Muscle of leg (tissue), 11 donors: ENCODE data around the gene OPRL1. TPM values are rescaled to one million over a fixed set of nuclear protein-coding genes. Genes with fewer than 3 reads are reported as not detected.

Experiments
- DNase-seq: peaks from one replicate; pipeline ENCODE4 v3.0.0; 2013
- H3K27ac ChIP-seq: one replicate; pipeline ENCODE4 v1.5.1; 2013; ENCODE audit warnings: mild to moderate bottlenecking, low read length, control low read depth
- H3K27me3 ChIP-seq: one replicate; pipeline ENCODE4 v1.6.1; 2013; ENCODE audit warnings: low read length; ENCODE audit not compliant: control insufficient read depth, insufficient read depth
- H3K36me3 ChIP-seq: one replicate; pipeline ENCODE4 v1.6.1; 2013; ENCODE audit warnings: low read length; ENCODE audit not compliant: control insufficient read depth, insufficient read depth
- H3K4me1 ChIP-seq: one replicate; pipeline ENCODE4 v1.6.1; 2013; ENCODE audit warnings: low read length; ENCODE audit not compliant: control insufficient read depth, insufficient read depth
- H3K4me3 ChIP-seq: one replicate; pipeline ENCODE4 v1.5.1; 2013; ENCODE audit warnings: low read length, control low read depth
- H3K9me3 ChIP-seq: replicated peaks from 2 replicates; pipeline ENCODE4 v1.6.1; 2013; ENCODE audit warnings: low read depth, low read length; ENCODE audit not compliant: control insufficient read depth
- WGBS: methylation state at CpG from one replicate; pipeline ENCODE4 v1.1.5; 2013; ENCODE audit warnings: missing lambda C conversion rate; ENCODE audit not compliant: insufficient coverage; 5-methylcytosine and 5-hydroxymethylcytosine counted together
- polyA plus RNA-seq, 8 donors: library from polyadenylated mRNA; unstranded; fragments of 120-200 nt; gene quantifications; one replicate each; pipeline versions ENCODE4 v1.2.1 to v1.2.3, GENCODE V29; 2013; ENCODE audit warnings: inconsistent platforms in 1 of 8, low replicate concordance in 1 of 8; ENCODE audit not compliant: insufficient read length in 8 of 8, insufficient read depth in 1 of 8
- total RNA-seq: library from RNA; stranded (reverse); fragments of 120-200 nt; gene quantifications from one replicate; pipeline ENCODE4 v1.2.4, GENCODE V29; 2013

The OPRL1 gene
- total and polyA plus RNA-seq, 9 donors = 0.93 to 1.4 (median 1.3) TPM

DNA sequence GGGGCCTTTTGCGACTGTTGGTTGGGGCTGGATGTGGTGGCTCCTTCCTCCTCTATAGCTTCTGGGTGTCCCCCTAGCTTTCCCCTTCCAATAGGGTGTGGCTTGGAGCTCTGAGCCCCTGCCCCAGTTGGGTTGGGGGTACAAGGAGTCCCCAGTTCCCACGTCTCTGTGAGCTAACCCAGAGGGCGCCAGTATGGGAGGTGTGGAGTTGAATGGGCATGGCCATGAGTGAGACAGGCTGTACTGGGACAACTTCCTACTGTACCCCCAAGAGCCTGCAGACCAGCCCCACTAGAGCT lies 42.7 kb upstream of the OPRL1 start:
- Histone ChIP-seq H3K27ac (no peak overlapping the region), H3K36me3 (peaks cover 28% of the 10 kb centered on the region), H3K4me1 (peaks cover 42% of the 10 kb centered on the region), H3K9me3 (no peaks in the 10 kb centered on the region), H3K27me3 (peaks cover 62% of the 10 kb centered on the region), H3K4me3 (no peak overlapping the region)
- peak; percentile 4 for DNase-seq
- no CpG with 5 or more reads among the region's 3 CpGs for WGBS

DNA sequence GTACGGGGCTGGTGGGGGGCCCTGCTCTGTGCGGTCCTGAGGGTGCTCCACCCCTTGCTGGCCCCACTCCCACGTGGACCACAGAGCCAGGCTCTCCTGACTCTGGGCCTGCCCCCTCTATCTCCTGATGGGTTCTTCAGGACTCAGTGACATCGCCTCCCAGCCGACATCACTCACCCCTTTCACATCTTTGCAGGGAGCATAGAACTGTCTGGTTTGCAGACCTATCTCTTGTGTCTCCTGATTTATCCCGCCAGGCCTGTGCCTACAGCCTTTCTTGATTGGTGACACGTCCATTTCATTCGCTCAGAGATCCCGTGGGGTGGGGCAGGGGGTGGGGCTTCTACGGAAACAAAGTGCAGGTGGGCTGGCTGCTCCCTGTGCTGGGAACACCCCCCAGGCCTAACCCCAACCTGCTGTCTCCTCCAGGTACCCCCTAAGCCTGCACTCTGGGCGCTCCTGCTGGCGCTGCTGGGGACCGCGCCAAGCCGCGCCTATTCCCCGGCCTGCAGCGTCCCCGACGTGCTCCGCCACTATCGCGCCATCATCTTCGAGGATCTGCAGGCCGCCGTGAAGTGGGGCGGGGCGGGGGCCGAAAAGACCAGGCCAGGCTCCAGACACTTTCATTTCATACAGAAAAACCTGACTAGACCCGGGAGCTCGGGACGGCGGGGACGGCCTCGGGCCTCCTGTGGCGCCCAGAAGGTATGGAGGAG lies 42.2 kb upstream of the OPRL1 start:
- H3K27ac ChIP-seq = no peak overlapping the region
- H3K9me3 ChIP-seq = no peaks in the 10 kb centered on the region
- 6% methylated on average over 33 of the region's 36 CpGs for WGBS
- peaks cover 23% of the 10 kb centered on the region for H3K36me3 ChIP-seq
- DNase-seq = peak; percentile 9
- peak overlapping the region; percentile 21 for H3K4me3 ChIP-seq
- peaks cover 46% of the 10 kb centered on the region for H3K4me1 ChIP-seq
- peaks cover 66% of the 10 kb centered on the region for H3K27me3 ChIP-seq

DNA sequence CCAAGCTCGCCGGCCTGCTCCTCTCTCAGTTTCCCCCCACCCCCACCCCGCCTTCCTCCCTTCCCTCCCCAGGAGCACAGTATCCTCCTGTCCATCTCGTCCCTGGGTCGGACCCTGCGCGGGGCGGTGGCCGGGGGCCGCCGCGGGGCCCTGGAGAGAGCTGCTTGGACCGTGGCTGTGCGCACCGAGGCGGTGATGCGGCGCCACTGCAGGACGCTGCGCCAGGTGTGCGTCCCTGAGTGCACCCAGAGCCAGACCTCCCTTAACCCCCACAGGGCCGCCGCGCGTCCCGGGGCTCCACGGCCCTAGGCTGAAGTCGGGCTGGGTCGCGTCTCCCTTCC lies 41.7 kb upstream of the OPRL1 start:
- Histone ChIP-seq H3K36me3 (peaks cover 18% of the 10 kb centered on the region), H3K4me1 (peaks cover 46% of the 10 kb centered on the region), H3K27me3 (peaks cover 69% of the 10 kb centered on the region), H3K4me3 (peak overlapping the region; percentile 21), H3K27ac (no peak overlapping the region), H3K9me3 (no peaks in the 10 kb centered on the region)
- WGBS = under 1% methylated on average over 29 of the region's 30 CpGs
- no peak for DNase-seq

DNA sequence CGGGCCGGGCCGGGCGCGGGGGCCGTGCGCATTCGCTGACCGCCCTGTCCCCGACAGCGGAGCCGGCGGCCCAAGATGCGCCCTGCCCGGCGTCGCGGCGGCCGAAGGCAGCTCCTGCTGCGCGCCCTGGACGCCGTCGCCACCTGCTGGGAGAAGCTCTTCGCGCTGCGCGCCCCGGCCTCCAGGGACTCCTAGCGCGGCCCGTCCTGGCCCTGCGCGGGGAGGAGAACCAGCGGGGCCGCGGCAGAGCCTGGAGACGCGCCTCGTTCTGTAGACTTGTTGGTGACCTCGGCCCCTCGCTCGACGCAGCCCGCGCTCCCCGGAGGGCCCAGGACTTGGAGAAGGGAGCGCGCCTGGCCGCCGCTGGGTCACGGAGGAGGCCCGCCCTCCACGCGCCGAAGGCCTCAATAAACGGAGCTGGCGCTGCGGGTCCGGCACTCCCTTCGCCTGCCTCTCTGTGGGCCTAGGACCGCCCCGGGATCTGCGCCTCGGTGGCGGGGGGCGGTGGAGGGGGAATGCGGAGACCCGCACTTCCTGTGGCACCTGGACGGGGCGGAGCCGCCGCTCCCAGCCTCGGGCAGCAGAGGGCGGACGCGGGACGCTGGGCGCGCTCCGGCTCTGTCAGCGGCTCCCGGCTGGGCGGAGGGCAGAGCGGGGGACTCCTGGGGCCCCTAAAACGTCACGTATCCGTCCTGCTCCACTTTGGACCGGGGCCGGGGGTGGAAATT lies 41.2 kb upstream of the OPRL1 start:
- WGBS = under 1% methylated on average over 82 of the region's 91 CpGs
- H3K27ac ChIP-seq = peak overlapping the region; percentile 65
- DNase-seq = peak; percentile 77
- peaks cover 46% of the 10 kb centered on the region for H3K4me1 ChIP-seq
- H3K27me3 ChIP-seq = peaks cover 74% of the 10 kb centered on the region
- H3K36me3 ChIP-seq = peaks cover 14% of the 10 kb centered on the region
- H3K9me3 ChIP-seq = no peaks in the 10 kb centered on the region
- peak overlapping the region; percentile 32 for H3K4me3 ChIP-seq

DNA sequence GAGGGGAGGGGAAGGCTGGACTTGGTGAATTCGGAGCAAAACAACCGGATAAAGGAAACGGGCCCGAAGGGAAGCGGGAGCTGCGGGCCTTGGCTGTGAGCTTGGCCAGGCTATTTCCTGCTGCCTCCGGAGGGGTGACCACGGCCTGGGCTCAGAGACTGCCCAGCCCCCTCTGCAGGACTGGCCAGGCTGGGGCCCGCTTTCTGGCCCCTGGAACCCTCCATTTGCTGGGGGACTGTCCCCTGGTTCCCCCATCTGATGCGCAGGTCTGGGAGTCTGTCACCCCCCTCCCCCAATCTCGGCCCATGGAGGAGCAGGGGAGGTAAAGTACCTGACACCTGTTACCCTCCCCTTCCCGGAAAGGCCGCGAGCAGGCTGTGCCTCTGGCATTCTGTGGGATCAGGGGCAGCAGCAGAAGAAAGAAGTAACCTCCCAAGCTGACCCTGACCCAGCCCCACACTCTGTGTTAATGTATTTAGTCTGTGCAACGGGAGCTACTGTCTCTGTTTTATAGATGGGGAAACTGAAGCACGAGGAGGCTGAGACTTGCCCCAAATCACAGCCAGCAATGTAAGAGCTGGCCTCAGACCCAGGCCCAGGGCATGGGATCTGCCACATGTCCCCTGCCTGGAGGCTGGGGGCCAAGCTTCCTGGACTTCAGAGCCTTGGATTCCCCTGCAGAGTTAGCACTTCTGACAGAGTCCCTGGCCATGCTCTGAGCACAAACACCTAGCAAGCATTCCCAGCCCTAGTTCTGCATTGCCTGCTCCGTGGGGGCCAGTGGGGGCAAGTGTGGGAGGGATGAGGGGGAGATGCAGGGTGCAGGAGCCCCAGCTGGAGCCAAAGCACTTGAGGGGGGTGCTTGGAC lies 40.4 kb upstream of the OPRL1 start:
- Histone ChIP-seq H3K9me3 (no peaks in the 10 kb centered on the region), H3K4me1 (peaks cover 46% of the 10 kb centered on the region), H3K4me3 (peak overlapping the region; percentile 32), H3K27ac (peak overlapping the region; percentile 65), H3K36me3 (peaks cover 10% of the 10 kb centered on the region), H3K27me3 (peaks cover 81% of the 10 kb centered on the region)
- WGBS = 4% methylated on average over 10 of the region's 17 CpGs
- peak; percentile 8 for DNase-seq

DNA sequence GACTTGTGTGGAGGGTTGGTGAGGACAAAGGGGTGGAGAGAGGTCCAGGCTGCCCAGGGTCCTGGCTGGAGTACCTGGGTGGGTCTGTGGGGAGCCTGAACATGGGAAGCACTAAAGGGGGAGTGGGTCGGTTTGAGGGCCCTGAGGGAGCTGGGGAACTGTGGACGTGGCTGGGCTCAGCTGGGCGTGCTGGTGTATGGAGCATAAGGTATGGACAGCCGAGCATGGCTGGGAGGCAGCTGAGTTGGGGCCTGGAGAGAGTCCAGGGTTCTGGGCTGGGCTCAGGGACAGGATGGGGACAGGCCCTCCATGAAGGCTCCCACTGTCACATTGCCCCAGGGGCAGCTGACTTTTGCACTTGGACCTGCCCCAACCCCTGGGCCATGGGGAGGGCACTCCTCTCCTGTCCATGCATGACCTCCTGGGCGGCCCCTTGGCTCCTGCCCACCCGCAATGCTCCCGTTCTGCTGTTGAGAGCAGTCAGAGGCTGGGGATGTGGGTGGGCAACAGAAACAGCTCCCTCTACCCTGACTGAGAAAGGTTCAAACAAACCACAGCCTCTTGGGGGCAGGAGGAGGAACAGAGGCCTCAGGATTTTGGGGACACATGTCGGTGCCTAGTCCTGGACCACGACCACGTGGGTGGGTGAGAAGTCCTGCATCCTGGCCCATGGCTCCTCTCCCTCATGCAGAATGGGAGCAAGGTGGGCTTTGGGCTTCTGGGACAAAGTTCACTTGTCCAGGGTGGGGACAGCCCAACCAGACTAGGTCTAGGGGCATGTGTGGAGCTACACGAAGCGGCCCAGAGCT lies 39.4 kb upstream of the OPRL1 start:
- 60% methylated on average over 9 of the region's 12 CpGs for WGBS
- peaks cover 6% of the 10 kb centered on the region for H3K36me3 ChIP-seq
- H3K4me1 ChIP-seq = peaks cover 46% of the 10 kb centered on the region
- peak overlapping the region; percentile 29 for H3K27ac ChIP-seq
- H3K4me3 ChIP-seq = no peak overlapping the region
- peaks cover 91% of the 10 kb centered on the region for H3K27me3 ChIP-seq
- peak; percentile 6 for DNase-seq
- no peaks in the 10 kb centered on the region for H3K9me3 ChIP-seq

DNA sequence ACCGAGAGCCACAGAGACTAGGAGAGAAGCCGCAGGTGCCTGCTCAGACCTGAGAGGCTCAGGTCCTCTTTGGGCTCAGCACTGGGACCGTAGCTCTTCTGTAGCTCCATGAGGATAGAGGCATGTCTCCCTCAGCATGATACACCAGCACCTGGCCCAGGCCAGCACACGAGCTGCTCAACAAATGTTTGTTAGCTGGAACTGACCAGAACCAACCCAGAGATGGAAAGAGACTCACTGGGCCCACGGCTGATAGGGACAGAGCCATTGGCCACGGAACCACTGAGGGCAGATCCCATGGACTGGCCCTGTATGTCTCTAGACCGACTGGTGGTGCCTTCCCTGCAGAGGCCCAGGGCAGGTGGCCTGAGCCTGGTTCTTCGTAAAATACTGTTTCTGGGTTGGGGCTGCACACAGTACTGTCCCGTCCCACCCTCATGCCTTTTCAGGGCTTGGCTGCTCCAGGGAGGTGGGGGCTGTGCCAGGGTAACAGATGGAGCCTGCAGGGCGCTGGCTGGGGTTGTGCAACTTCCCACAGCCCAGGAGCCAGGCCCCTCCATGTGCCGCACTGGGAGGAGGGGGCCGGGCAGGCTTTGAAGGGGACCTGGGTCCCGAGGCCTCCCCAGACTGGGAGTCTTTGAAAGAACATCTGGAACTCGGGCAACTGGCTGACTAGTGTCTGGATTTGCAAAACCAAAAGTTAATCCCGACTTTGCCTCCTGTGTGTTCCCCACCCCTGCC lies 38.7 kb upstream of the OPRL1 start:
- Histone ChIP-seq H3K27me3 (peaks cover 95% of the 10 kb centered on the region), H3K4me3 (no peak overlapping the region), H3K4me1 (peaks cover 46% of the 10 kb centered on the region), H3K27ac (peak overlapping the region; percentile 29), H3K36me3 (no peaks in the 10 kb centered on the region), H3K9me3 (no peaks in the 10 kb centered on the region)
- WGBS = 41% methylated on average over 13 of the region's 15 CpGs
- peak; percentile 15 for DNase-seq

DNA sequence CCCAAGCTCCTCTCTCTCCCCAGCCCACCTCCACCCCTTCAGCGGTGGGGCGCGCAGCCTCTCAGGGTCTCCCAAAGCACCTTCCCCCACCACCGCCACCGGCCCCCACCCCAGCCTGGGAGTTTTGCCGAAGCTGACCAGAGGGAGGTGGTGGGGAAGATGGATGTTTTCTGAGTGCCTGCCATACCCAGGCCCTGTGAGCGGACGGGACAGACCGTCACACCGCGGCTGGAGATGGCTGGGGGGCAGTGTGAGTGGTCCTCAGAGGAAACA lies 38.2 kb upstream of the OPRL1 start:
- peak overlapping the region; percentile 29 for H3K27ac ChIP-seq
- DNase-seq = no peak
- peaks cover 44% of the 10 kb centered on the region for H3K4me1 ChIP-seq
- no peaks in the 10 kb centered on the region for H3K36me3 ChIP-seq
- no peaks in the 10 kb centered on the region for H3K9me3 ChIP-seq
- peaks cover 95% of the 10 kb centered on the region for H3K27me3 ChIP-seq
- no peak overlapping the region for H3K4me3 ChIP-seq
- WGBS = 1% methylated on average over 6 of the region's 11 CpGs

DNA sequence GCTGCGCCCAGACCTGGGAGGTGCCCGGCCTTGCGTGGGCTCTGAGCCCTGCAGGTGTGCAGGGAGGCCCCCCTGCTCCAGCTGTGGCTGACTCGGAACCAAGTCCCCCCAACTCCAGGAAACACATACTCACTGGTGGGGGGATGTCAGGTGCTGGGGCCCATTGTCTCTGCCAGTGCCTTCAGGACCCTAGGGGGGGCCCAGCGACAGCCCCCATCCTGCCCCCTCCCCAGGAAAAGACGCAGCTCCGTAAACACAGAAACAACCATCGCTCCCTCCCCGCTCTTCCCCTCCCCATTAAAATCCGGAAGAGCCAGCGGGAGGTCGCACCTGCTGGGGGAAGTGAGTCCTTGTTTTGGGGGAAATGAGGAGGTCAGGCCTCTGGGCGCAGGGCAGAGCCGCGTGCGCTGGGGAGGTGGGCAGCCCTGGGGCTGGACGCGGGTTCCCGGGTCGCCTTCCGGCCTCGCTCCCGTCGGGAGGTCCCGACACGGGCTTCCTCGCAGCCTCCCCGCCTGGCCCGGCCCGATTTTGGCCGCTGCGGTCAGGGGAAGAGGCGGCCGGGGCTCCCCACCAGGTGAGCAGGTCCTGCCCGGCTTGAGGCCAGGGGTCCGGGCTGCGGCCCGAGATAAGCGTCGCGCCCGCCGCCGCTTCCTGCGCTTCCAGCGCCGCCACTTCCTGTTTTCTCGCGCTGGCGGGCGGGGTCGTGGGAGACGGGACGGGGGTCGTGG lies 37.7 kb upstream of the OPRL1 start:
- Histone ChIP-seq H3K4me3 (peak overlapping the region; percentile 15), H3K27me3 (peaks cover 95% of the 10 kb centered on the region), H3K36me3 (no peaks in the 10 kb centered on the region), H3K4me1 (peaks cover 42% of the 10 kb centered on the region), H3K27ac (peak overlapping the region; percentile 29), H3K9me3 (no peaks in the 10 kb centered on the region)
- DNase-seq = peak; percentile 32
- WGBS = 0% methylated on average over 25 of the region's 55 CpGs
